Mucosa of stomach (tissue), 1 donor: Measurements from ENCODE around the gene WWP2.
"Not testable (repeated sequence)": the region's sequence is repeated elsewhere in the genome, so short reads cannot be mapped to it uniquely, and the experiment has no call there.

Experiments used
- H3K27me3 ChIP-seq: one replicate; pipeline ENCODE4 v1.7.0; 2013; ENCODE audit warnings: mild to moderate bottlenecking, low read length; ENCODE audit not compliant: control insufficient read depth, insufficient read depth
- H3K36me3 ChIP-seq: one replicate; pipeline ENCODE4 v1.7.0; 2013; ENCODE audit warnings: low read length; ENCODE audit not compliant: control insufficient read depth, insufficient read depth
- H3K4me1 ChIP-seq: one replicate; pipeline ENCODE4 v1.7.0; 2013; ENCODE audit warnings: mild to moderate bottlenecking, low read length; ENCODE audit not compliant: control insufficient read depth, insufficient read depth
- H3K4me3 ChIP-seq: one replicate; pipeline ENCODE4 v1.7.0; 2013; ENCODE audit warnings: low read length
- H3K9ac ChIP-seq: one replicate; pipeline ENCODE4 v1.7.0; 2013; ENCODE audit warnings: mild to moderate bottlenecking, low read length, moderate library complexity
- H3K9me3 ChIP-seq: one replicate; pipeline ENCODE4 v1.7.0; 2013; ENCODE audit warnings: mild to moderate bottlenecking, low read length, moderate library complexity; ENCODE audit not compliant: control insufficient read depth
- donor health status: Pancreatic carcinoma.

Gene WWP2

GRCh38 chr16:69840975-69841374, 78.8 kb downstream of the WWP2 start:
- no peak overlapping the region for H3K9ac ChIP-seq
- no peaks in the 10 kb centered on the region for H3K27me3 ChIP-seq
- no peaks in the 10 kb centered on the region for H3K36me3 ChIP-seq
- H3K4me3 ChIP-seq: no peak overlapping the region
- peaks cover 44% of the 10 kb centered on the region for H3K4me1 ChIP-seq
- no peaks in the 10 kb centered on the region for H3K9me3 ChIP-seq

- Histone ChIP-seq H3K9ac (no peak overlapping the region), H3K9me3 (no peaks in the 10 kb centered on the region), H3K36me3 (no peaks in the 10 kb centered on the region), H3K4me3 (no peak overlapping the region), H3K27me3 (no peaks in the 10 kb centered on the region), H3K4me1 (peaks cover 42% of the 10 kb centered on the region)
Measured at GRCh38 chr16:69844441-69844840, 82.3 kb downstream of the WWP2 start.

- Histone ChIP-seq H3K9me3 (no peaks in the 10 kb centered on the region), H3K4me1 (peaks cover 38% of the 10 kb centered on the region), H3K36me3 (no peaks in the 10 kb centered on the region), H3K27me3 (no peaks in the 10 kb centered on the region), H3K9ac (no peak overlapping the region), H3K4me3 (no peak overlapping the region)
Measured at GRCh38 chr16:69845181-69845580, 83.0 kb downstream of the WWP2 start.

- H3K27me3 ChIP-seq: no peaks in the 10 kb centered on the region
- H3K36me3 ChIP-seq: no peaks in the 10 kb centered on the region
- H3K9ac ChIP-seq: no peak overlapping the region
- no peaks in the 10 kb centered on the region for H3K9me3 ChIP-seq
- H3K4me1 ChIP-seq: peaks cover 23% of the 10 kb centered on the region
- H3K4me3 ChIP-seq: no peak overlapping the region
Measured at GRCh38 chr16:69847643-69848042, 85.5 kb downstream of the WWP2 start.

GRCh38 chr16:69848637-69849545, 86.8 kb downstream of the WWP2 start:
- Histone ChIP-seq H3K4me3 (no peak overlapping the region), H3K9ac (no peak overlapping the region), H3K36me3 (no peaks in the 10 kb centered on the region), H3K27me3 (no peaks in the 10 kb centered on the region), H3K9me3 (no peaks in the 10 kb centered on the region), H3K4me1 (peaks cover 13% of the 10 kb centered on the region)

GRCh38 chr16:69851491-69852240, 89.5 kb downstream of the WWP2 start:
- Histone ChIP-seq H3K4me1 (peaks cover 13% of the 10 kb centered on the region), H3K9ac (no peak overlapping the region), H3K4me3 (no peak overlapping the region), H3K9me3 (no peaks in the 10 kb centered on the region), H3K27me3 (no peaks in the 10 kb centered on the region), H3K36me3 (no peaks in the 10 kb centered on the region)

GRCh38 chr16:69852815-69853214, 90.7 kb downstream of the WWP2 start:
- H3K36me3 ChIP-seq: no peaks in the 10 kb centered on the region
- peaks cover 13% of the 10 kb centered on the region for H3K4me1 ChIP-seq
- no peak overlapping the region for H3K9ac ChIP-seq
- H3K4me3 ChIP-seq: no peak overlapping the region
- no peaks in the 10 kb centered on the region for H3K9me3 ChIP-seq
- H3K27me3 ChIP-seq: no peaks in the 10 kb centered on the region

GRCh38 chr16:69853481-69853880, 91.3 kb downstream of the WWP2 start:
- H3K4me3 ChIP-seq: no peak overlapping the region
- H3K27me3 ChIP-seq: no peaks in the 10 kb centered on the region
- H3K4me1 ChIP-seq: peaks cover 17% of the 10 kb centered on the region
- no peak overlapping the region for H3K9ac ChIP-seq
- H3K9me3 ChIP-seq: no peaks in the 10 kb centered on the region
- no peaks in the 10 kb centered on the region for H3K36me3 ChIP-seq

- H3K9me3 ChIP-seq, H3K27me3 ChIP-seq, H3K4me3 ChIP-seq, H3K36me3 ChIP-seq, H3K9ac ChIP-seq: not testable (repeated sequence)
- peaks cover 16% of the 10 kb centered on the region for H3K4me1 ChIP-seq
Measured at GRCh38 chr16:69854776-69855175, 92.6 kb downstream of the WWP2 start.

- H3K4me1 ChIP-seq: peaks cover 16% of the 10 kb centered on the region
- H3K9ac ChIP-seq: no peak overlapping the region
- H3K36me3 ChIP-seq: no peaks in the 10 kb centered on the region
- no peaks in the 10 kb centered on the region for H3K9me3 ChIP-seq
- no peak overlapping the region for H3K4me3 ChIP-seq
- no peaks in the 10 kb centered on the region for H3K27me3 ChIP-seq
Measured at GRCh38 chr16:69855592-69855991, 93.5 kb downstream of the WWP2 start.

- Histone ChIP-seq H3K4me1 (peaks cover 32% of the 10 kb centered on the region), H3K27me3 (no peaks in the 10 kb centered on the region), H3K9ac (no peak overlapping the region), H3K36me3 (no peaks in the 10 kb centered on the region), H3K9me3 (no peaks in the 10 kb centered on the region), H3K4me3 (no peak overlapping the region)
Measured at GRCh38 chr16:69858191-69859104, 96.3 kb downstream of the WWP2 start.
